Erythroblast (primary cell): ENCODE data around the gene SETD5.

Experiments
- GATA1 ChIP-seq: IDR thresholded peaks from 2 replicates; pipeline ENCODE4 v1.6.1; 2011; ENCODE audit warnings: low read depth, mild to moderate bottlenecking, control low read depth, low read length, moderate library complexity
- POLR2A ChIP-seq: IDR thresholded peaks from 2 replicates; pipeline ENCODE4 v1.6.1; 2011; ENCODE audit warnings: mild to moderate bottlenecking, low read length

- TF ChIP-seq POLR2A, result no peak
- no peak for TF ChIP-seq GATA1
Observed at GRCh38 chr3:9409981-9410854, 12.8 kb downstream of the SETD5 start.
